GF-D8 (cell line): Measurements from ENCODE around the gene KLRF2.

Source experiments
- DNase-seq: peaks from one replicate; lab custom pipeline; 2025; lab: John Stamatoyannopoulos, UW

Gene KLRF2

GRCh38 chr12:9936591-9936990 lies 55.3 kb downstream of the KLRF2 start:
- no peak for DNase-seq

DNA sequence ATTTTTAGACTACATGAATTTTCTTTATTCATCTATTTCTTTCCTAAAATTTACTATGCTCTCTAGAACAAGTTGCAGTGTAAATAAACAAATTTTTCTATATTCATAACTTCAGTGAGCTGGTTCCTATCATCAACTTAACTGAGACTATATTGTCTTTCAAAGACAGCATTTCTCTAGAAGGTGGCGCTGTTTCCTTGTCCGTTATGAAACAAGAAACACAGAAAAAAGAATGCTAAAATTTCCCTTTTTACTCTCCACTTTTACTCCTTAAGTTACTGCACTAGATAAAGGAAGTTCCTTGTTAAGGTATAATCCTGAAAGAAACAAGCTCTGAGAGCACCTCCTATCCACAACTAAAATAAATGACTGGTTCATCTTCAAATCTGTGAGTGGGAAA lies 59.1 kb downstream of the KLRF2 start:
- peak; percentile 4 for DNase-seq

GRCh38 chr12:9941838-9942237 lies 60.5 kb downstream of the KLRF2 start:
- DNase-seq: no peak

DNA sequence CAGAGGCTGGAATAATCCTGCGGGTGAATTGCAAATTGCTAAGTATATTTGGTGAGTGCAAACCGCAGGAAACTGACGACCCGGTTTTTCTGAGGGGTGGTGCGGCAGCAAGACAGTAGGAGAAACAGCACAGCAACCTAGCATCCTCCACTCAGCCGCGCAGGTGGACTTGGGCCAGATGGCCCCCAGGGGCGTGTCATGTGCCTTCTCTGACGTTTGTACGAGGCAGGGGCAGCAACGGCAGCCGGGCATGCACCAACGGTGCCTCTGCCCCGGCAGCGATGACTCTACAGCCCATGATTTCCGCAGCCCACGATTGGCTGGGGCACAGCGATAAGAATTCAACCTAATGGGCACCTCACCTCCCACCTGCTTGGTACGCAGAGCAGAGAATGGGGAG lies 62.0 kb downstream of the KLRF2 start:
- DNase-seq: no peak

DNA sequence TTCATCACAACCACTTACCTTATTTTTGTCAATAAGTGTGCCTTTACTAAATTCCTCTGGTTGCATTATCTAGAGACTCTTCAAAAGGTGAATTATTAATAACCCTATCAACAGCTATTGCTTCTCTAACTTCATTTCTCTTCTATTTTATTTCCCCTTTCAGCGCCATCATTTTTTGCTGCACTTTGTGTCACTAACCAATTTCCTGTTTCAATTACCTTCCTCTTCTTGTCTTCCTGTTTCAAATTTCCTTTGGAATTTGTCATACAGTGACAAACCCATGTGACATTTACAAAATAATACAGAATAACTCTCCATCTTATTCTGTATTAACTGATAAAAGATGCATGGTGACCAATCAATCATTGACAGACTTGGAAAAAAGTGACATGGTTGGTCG lies 63.1 kb downstream of the KLRF2 start:
- peak; percentile 14 for DNase-seq
